GM21723 (cell line): ENCODE results near the gene CHI3L1.

Experiments used
- ATAC-seq: cut with Tn5 transposase; IDR thresholded peaks from one replicate; pipeline ENCODE4 v1.9.1; 2021; ENCODE audit warnings: mild to moderate bottlenecking, moderate library complexity; ENCODE audit not compliant: unreplicated experiment

The CHI3L1 gene

GRCh38 chr1:203207751-203208150, 21.2 kb upstream of the CHI3L1 start:
- ATAC-seq = no peak

- ATAC-seq = no peak
Observed at GRCh38 chr1:203206129-203206687, 19.7 kb upstream of the CHI3L1 start.

GRCh38 chr1:203204756-203205155, 18.3 kb upstream of the CHI3L1 start:
- ATAC-seq = no peak

- no peak for ATAC-seq
Observed at GRCh38 chr1:203202431-203203245, 16.1 kb upstream of the CHI3L1 start.

- no peak for ATAC-seq
Observed at GRCh38 chr1:203201516-203202205, 15.2 kb upstream of the CHI3L1 start.

DNA sequence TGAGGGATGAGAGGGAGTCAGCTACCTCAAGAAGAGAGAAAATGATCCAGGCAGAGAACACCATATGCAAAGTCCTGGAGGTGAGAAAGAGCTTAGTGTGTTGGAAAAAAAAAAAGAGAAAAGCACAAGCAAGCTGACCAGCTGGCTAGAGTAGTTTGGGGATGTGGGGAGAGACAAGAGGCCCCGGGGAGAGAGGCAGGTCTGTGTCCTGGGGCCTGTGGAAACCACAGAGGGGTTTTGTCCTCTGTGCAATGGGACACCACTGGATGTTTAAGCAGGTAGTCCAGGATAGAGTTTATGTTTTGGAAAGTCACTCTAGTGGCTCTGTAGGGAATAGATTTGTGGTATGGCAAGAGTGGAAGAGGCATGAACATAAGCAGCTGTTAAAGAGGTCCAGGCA, 14.4 kb upstream of the CHI3L1 start:
- no peak for ATAC-seq

- ATAC-seq = no peak
Observed at GRCh38 chr1:203199816-203200571, 13.5 kb upstream of the CHI3L1 start.

DNA sequence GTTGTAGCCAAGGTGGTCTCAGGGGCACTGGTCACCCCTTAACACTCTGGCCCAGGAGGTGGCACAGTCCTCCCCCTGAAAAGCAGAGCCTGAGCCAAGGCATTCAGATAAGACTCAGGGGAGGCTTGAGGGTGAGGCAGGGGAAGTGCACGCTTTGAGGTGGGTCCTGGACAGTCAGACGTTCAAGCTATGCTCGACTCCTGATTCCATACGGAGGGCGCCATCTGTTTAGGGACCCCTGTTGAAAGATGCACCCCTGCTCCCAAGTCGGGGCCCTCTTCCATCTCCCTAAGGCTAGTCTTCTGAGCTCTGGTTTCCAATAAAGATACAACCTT, 12.9 kb upstream of the CHI3L1 start:
- ATAC-seq = no peak

GRCh38 chr1:203199002-203199401, 12.5 kb upstream of the CHI3L1 start:
- ATAC-seq = no peak

DNA sequence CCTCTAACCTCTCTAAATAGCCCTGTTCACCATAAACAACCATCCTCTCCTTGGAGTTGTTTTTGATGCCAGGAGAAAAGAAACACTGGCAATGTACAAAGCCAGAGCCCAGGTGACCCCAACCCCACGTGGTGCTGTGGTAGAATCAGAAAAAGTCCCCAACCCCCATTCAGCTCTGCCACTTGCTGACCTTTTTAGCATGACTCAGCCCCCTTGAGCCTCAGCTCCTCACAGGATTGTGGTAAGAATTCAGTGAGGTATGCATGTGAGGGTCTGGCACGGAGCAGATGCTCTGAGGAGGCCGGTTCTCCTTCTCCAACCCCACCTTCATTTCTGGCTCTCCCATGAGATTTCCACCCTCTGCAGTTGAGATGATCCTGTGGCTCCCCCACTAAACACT, 11.1 kb upstream of the CHI3L1 start:
- no peak for ATAC-seq

- ATAC-seq = no peak
Observed at GRCh38 chr1:203196371-203196770, 9.9 kb upstream of the CHI3L1 start.

DNA sequence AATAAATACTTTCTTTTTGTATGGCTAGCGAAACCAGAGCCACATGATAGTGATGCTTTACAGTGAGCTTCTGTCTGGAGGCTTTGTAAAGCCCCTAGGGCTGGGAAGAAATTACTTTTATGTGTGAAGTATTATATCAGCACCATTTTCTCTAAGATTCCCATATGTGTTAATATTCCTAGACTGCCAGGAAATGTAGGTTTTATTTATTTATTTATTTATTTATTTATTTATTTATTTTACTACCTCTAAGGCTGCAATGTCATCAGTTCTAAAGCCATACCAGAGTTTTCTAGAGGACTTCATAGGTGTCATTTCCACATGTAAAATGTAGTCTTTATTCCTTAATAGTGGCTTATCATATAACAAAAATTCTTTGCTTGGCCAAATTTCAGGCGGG, 4.4 kb upstream of the CHI3L1 start:
- ATAC-seq = no peak

DNA sequence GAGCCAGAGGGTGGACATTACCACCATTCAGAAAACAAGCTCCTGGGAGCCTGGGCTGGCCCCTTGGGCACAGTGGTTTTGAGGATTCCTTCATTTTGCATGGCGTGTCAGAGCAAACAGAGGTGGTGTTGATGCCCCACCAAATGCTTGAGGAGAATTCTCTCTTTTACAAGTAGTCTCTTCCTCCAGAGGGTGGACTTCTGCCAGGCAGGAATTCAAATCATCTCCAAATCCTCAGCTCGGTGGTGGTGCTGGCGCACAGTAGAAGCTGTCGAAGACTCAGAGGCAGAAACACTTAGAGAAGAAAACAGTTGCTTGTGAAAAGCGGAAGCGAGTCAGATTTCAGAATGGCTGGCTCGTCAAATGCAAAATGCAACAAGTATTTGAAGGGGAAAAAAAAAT, 3.4 kb upstream of the CHI3L1 start:
- no peak for ATAC-seq

DNA sequence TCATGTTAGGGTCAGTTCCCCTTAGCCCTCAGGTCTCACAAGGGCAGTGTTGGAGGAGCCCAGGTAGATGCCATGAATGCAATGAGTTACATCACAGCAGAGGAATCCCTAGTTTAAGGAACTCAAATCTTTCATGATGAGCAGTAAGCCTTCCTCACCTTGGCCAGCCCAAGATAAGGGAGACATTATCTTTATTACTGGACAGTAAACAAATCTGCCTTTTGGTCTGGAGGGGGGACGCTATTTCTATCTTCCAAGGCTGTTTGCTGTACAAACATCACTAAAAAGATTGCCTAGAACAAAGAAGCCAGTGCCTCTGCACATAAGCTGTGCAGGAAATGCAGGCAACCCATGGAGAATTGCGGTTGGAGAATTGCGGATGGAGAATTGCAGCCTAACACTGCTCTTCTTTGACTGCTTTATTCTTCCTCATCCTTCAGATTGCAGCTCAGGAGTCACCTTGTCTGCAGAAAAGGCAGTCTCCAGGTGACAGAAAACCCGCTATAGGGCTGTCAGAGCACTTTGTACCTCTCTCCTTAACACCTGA, 2.3 kb upstream of the CHI3L1 start:
- no peak for ATAC-seq

GRCh38 chr1:203187689-203188264, 1.3 kb upstream of the CHI3L1 start:
- no peak for ATAC-seq

DNA sequence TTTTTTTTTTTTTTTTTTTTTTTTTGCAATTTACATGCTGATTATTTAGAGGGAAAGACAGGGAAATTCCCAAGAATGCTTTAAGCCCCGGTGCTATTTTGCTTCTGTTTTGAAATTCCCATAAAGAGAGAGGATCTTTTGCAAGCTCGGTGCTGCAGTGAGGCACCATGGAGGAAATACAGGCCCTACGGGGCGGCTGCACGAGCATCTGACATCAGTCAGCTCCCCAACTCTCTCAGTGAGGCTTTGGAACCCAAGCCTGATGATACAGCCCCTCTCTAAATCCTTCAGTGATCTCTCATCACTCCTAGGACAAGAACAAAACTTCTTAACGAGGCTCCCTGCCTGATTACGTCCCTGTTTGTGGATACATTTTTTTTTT, 791 bp upstream of the CHI3L1 start:
- ATAC-seq = no peak

- no peak for ATAC-seq
Observed at GRCh38 chr1:203186091-203186445, 436 bp downstream of the CHI3L1 start.

- no peak for ATAC-seq
Observed at GRCh38 chr1:203185585-203185984, 919 bp downstream of the CHI3L1 start.

GRCh38 chr1:203185061-203185461, 1.4 kb downstream of the CHI3L1 start:
- ATAC-seq = no peak

DNA sequence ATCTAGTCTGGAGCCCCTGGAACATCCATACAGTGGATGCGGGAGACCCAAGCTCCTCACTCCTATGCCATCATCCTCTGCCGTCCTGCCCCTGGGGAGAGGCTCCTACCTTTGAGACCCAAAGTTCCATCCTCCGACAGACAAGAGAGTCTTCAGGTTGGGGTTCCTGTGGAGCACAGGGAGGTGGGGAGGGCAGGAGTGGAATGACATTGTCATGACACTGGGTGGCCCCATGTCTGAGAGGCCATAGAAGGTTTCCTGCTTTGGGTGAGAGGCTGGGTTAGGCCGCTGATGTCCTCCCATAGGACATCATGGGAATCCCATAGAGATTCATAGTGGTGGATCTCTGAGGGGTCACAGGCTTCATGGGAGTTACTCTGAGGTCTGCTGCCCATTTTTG, 2.0 kb downstream of the CHI3L1 start:
- no peak for ATAC-seq

DNA sequence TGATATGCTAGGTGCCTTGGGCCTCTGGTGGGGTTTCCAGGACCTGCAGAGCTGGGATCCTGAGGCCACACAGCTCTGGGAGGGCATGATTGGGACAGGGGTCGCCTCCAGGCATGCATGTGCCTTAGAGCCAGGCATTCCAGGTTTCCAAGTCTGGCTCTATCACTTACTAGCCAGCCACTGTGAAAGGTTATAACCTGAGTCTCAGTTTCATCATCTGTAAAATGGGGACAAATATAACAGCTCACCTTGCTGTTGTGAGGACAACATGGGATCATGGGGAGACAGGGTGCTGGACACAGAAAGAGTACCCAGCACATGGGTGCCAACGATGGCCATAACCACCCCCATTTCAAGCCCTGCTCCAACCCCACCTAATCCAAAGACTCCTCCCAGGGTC, 2.7 kb downstream of the CHI3L1 start:
- no peak for ATAC-seq
